H1 (cell line): Measurements from ENCODE around the gene KRTAP5-1. TPM values are rescaled to one million over a fixed set of nuclear protein-coding genes. Genes with fewer than 3 reads are reported as not detected.

Experiments
- polyA plus RNA-seq, 7 experiments: library from polyadenylated mRNA; depleted of rRNA in 3 of 7; stranded (reverse) in 5 of 7; unstranded in 2 of 7; fragments of >200 nt in 5 of 7; fragments of 200-250 nt in 2 of 7; gene quantifications; 1 replicate in 5 of 7; 2 replicates in 1 of 7; 4 replicates in 1 of 7; pipeline versions ENCODE4 v1.2.1 to v1.2.3, GENCODE V29; 2011 to 2013; ENCODE audit warnings: missing spikeins in 2 of 7, mixed read lengths in 2 of 7
- total RNA-seq: library from RNA; stranded (reverse); fragmentation: NEBNext Ultra II Directional; extraction: Animal tissue kit (Norgen Biotek cat#: 25700); gene quantifications from 2 replicates; pipeline ENCODE4 v1.2.1, GENCODE V29; 2021
- TF ChIP-seq, protein P1 (sequence below): fragments of 300-600 bp; sonication (generic); IDR thresholded peaks from 2 replicates; pipeline ENCODE4 v1.7.1; 2012; ENCODE audit warnings: low read length, moderate library complexity, mild to moderate bottlenecking, inconsistent platforms; ENCODE audit not compliant: insufficient replicate concordance

KRTAP5-1 gene
- total and polyA plus RNA-seq, 2 of the 8 experiments (the other 6 are each of a cell fraction or from before 2014, with no cell fraction given): not detected

DNA sequence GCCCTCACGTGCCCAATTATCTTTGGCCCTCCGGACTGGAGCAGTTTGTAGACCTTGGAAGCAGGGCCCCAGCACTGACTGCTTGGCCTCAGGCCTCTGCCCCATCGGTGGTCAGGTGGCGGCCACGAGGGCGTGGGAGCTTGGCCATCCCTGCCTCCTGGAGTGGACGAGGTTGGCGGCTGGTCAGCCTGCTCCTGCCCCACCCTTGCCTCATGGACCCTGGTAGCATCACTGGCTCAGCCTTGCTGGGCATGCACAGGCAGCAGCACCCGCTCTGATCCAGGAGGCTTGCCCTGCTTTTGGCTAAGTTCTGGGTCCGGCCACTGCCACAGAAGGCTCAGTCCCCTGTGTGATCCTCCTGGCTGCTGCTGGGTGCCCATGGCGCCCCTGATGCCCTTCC is 19.1 kb upstream of the KRTAP5-1 start (continued):
- TF ChIP-seq, protein P1, sequence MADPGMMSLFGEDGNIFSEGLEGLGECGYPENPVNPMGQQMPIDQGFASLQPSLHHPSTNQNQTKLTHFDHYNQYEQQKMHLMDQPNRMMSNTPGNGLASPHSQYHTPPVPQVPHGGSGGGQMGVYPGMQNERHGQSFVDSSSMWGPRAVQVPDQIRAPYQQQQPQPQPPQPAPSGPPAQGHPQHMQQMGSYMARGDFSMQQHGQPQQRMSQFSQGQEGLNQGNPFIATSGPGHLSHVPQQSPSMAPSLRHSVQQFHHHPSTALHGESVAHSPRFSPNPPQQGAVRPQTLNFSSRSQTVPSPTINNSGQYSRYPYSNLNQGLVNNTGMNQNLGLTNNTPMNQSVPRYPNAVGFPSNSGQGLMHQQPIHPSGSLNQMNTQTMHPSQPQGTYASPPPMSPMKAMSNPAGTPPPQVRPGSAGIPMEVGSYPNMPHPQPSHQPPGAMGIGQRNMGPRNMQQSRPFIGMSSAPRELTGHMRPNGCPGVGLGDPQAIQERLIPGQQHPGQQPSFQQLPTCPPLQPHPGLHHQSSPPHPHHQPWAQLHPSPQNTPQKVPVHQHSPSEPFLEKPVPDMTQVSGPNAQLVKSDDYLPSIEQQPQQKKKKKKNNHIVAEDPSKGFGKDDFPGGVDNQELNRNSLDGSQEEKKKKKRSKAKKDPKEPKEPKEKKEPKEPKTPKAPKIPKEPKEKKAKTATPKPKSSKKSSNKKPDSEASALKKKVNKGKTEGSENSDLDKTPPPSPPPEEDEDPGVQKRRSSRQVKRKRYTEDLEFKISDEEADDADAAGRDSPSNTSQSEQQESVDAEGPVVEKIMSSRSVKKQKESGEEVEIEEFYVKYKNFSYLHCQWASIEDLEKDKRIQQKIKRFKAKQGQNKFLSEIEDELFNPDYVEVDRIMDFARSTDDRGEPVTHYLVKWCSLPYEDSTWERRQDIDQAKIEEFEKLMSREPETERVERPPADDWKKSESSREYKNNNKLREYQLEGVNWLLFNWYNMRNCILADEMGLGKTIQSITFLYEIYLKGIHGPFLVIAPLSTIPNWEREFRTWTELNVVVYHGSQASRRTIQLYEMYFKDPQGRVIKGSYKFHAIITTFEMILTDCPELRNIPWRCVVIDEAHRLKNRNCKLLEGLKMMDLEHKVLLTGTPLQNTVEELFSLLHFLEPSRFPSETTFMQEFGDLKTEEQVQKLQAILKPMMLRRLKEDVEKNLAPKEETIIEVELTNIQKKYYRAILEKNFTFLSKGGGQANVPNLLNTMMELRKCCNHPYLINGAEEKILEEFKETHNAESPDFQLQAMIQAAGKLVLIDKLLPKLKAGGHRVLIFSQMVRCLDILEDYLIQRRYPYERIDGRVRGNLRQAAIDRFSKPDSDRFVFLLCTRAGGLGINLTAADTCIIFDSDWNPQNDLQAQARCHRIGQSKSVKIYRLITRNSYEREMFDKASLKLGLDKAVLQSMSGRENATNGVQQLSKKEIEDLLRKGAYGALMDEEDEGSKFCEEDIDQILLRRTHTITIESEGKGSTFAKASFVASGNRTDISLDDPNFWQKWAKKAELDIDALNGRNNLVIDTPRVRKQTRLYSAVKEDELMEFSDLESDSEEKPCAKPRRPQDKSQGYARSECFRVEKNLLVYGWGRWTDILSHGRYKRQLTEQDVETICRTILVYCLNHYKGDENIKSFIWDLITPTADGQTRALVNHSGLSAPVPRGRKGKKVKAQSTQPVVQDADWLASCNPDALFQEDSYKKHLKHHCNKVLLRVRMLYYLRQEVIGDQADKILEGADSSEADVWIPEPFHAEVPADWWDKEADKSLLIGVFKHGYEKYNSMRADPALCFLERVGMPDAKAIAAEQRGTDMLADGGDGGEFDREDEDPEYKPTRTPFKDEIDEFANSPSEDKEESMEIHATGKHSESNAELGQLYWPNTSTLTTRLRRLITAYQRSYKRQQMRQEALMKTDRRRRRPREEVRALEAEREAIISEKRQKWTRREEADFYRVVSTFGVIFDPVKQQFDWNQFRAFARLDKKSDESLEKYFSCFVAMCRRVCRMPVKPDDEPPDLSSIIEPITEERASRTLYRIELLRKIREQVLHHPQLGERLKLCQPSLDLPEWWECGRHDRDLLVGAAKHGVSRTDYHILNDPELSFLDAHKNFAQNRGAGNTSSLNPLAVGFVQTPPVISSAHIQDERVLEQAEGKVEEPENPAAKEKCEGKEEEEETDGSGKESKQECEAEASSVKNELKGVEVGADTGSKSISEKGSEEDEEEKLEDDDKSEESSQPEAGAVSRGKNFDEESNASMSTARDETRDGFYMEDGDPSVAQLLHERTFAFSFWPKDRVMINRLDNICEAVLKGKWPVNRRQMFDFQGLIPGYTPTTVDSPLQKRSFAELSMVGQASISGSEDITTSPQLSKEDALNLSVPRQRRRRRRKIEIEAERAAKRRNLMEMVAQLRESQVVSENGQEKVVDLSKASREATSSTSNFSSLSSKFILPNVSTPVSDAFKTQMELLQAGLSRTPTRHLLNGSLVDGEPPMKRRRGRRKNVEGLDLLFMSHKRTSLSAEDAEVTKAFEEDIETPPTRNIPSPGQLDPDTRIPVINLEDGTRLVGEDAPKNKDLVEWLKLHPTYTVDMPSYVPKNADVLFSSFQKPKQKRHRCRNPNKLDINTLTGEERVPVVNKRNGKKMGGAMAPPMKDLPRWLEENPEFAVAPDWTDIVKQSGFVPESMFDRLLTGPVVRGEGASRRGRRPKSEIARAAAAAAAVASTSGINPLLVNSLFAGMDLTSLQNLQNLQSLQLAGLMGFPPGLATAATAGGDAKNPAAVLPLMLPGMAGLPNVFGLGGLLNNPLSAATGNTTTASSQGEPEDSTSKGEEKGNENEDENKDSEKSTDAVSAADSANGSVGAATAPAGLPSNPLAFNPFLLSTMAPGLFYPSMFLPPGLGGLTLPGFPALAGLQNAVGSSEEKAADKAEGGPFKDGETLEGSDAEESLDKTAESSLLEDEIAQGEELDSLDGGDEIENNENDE: no peak
